CD4-positive, alpha-beta memory T cell (primary cell): ENCODE measurements around the gene RNF44. TPM values are rescaled to one million over a fixed set of nuclear protein-coding genes. Genes with fewer than 3 reads are reported as not detected.

Experiments used
- CTCF ChIA-PET: fragments of 350-600 bp; sonication (Branson Sonifier 250); formaldehyde crosslinking; loops from one replicate; lab custom pipeline; 2021; ENCODE audit warnings: inconsistent platforms; ENCODE audit not compliant: partially characterized antibody; lab: Charles Lee
- POLR2A ChIA-PET: fragments of 350-600 bp; sonication (Branson Sonifier 250); formaldehyde crosslinking; loops from one replicate; lab custom pipeline; 2021; ENCODE audit not compliant: partially characterized antibody; lab: Charles Lee
- DNase-seq, 5 donors: peaks; one replicate each; pipeline versions ENCODE4 v3.0.0 to v3.0.0-alpha.2; 2020 to 2022; ENCODE audit warnings: mixed read lengths in 1 of 5
- H3K27ac ChIP-seq: one replicate; pipeline ENCODE4 v1.7.0; 2013; ENCODE audit warnings: low read depth, low read length
- H3K27me3 ChIP-seq: 2 replicates; pipeline ENCODE4 v1.7.0; 2013; ENCODE audit warnings: mild to moderate bottlenecking, low read length, moderate library complexity; ENCODE audit not compliant: insufficient read depth
- H3K36me3 ChIP-seq: 2 replicates; pipeline ENCODE4 v1.7.0; 2013; ENCODE audit warnings: mild to moderate bottlenecking, low read length, moderate library complexity; ENCODE audit not compliant: insufficient read depth
- H3K4me1 ChIP-seq: 2 replicates; pipeline ENCODE4 v1.7.0; 2013; ENCODE audit warnings: mild to moderate bottlenecking, low read length, moderate library complexity; ENCODE audit not compliant: insufficient read depth
- H3K4me3 ChIP-seq, 2 donors: one replicate each; pipeline ENCODE4 v1.7.0; 2013; ENCODE audit warnings: low read length in 2 of 2, mild to moderate bottlenecking in 1 of 2
- H3K9me3 ChIP-seq, 2 donors: one replicate each; pipeline ENCODE4 v1.7.0; 2013; ENCODE audit warnings: low read length in 2 of 2, control low read depth in 1 of 2; ENCODE audit not compliant: control insufficient read depth in 1 of 2
- H3K27ac Mint-ChIP-seq, 7 donors: one replicate each; pipeline ENCODE4 v1.8.0; 2020 to 2021; ENCODE audit warnings: mixed read lengths in 7 of 7, mild to moderate bottlenecking in 6 of 7, inconsistent platforms in 3 of 7, moderate library complexity in 3 of 7
- H3K27me3 Mint-ChIP-seq, 2 donors: one replicate each; pipeline ENCODE4 v1.8.0; 2020 to 2021; ENCODE audit warnings: mixed read lengths in 2 of 2
- H3K36me3 Mint-ChIP-seq, 2 donors: one replicate each; pipeline ENCODE4 v1.8.0; 2020 to 2021; ENCODE audit warnings: mixed read lengths in 2 of 2, inconsistent platforms in 1 of 2, mild to moderate bottlenecking in 1 of 2
- H3K4me1 Mint-ChIP-seq, 4 donors: one replicate each; pipeline ENCODE4 v1.8.0; 2020 to 2021; ENCODE audit warnings: mixed read lengths in 4 of 4, mild to moderate bottlenecking in 1 of 4
- H3K4me3 Mint-ChIP-seq, 8 donors: one replicate each; pipeline ENCODE4 v1.8.0; 2020 to 2021; ENCODE audit warnings: mixed read lengths in 8 of 8, mild to moderate bottlenecking in 7 of 8, moderate library complexity in 6 of 8, inconsistent platforms in 3 of 8
- H3K9me3 Mint-ChIP-seq, 8 donors: one replicate each; pipeline ENCODE4 v1.8.0; 2020 to 2021; ENCODE audit warnings: mixed read lengths in 8 of 8, mild to moderate bottlenecking in 5 of 8, inconsistent platforms in 3 of 8, moderate library complexity in 1 of 8
- intact Hi-C: fragments of 100-400 bp; cut with micrococcal nuclease; formaldehyde crosslinking; loops from one replicate; pipeline ENCODE4 v1.15.1; 2023
- polyA plus RNA-seq, 2 donors: library from polyadenylated mRNA; unstranded; fragments of 300-500 nt; fragmentation: Illumina TruSeq; gene quantifications; one replicate each; pipeline ENCODE4 v1.2.3, GENCODE V29; 2021
- total RNA-seq, 2 experiments: library from RNA; stranded (reverse); gene quantifications; one replicate each; pipeline ENCODE4 v1.2.3, GENCODE V29; 2021

Gene RNF44
- total and polyA plus RNA-seq, 4 experiments from 2014 or later = 1.1 to 262 (median 127) TPM

- no peaks in the 10 kb centered on the region for H3K27me3 ChIP-seq
- H3K9me3 ChIP-seq = no peaks in the 10 kb centered on the region
- ChIA-PET CTCF (interaction anchor here (0.8 to 3.5 kb wide), 13 partner anchors 7 to 115 kb away, joined by 3 to 40 read pairs (median 5); partner anchors contain the start of genes CLTB and FAF2), POLR2A (interaction anchor here (0.9 to 18.9 kb wide), 7 partner anchors 12 to 114 kb away, joined by 3 to 533 read pairs (median 4); partner anchors contain the start of genes CDHR2, CLTB, FAF2 and RNF44)
- Mint-ChIP-seq H3K4me3 (peak overlapping the region; percentile 63 to 92 (median 80)), H3K4me1 (peaks cover 26 to 58% (median 43%) of the 10 kb centered on the region in 4 donors), H3K27me3 (no peaks in the 10 kb centered on the region), H3K27ac (peak overlapping the region in 3 of 7 donors; percentile 86 to 93 (median 88)), H3K36me3 (peaks cover 26 to 53% of the 10 kb centered on the region in 2 donors), H3K9me3 (peaks cover 0 to 3% (median 0%) of the 10 kb centered on the region in 8 donors)
- no peak for DNase-seq
- H3K4me1 ChIP-seq = peaks cover 75% of the 10 kb centered on the region
- intact Hi-C loops = no loop called here
- peak overlapping the region; percentile 44 for H3K27ac ChIP-seq
- peak overlapping the region in 1 of 2 donors; percentile 41 for H3K4me3 ChIP-seq
- peaks cover 36% of the 10 kb centered on the region for H3K36me3 ChIP-seq
Observed at GRCh38 chr5:176530393-176530982, 6.7 kb downstream of the RNF44 start.

- ChIA-PET CTCF (interaction anchor here (0.8 to 3.5 kb wide), 10 partner anchors 8 to 113 kb away, joined by 3 to 40 read pairs (median 6); partner anchors contain the start of genes CLTB and FAF2), POLR2A (interaction anchor here (0.9 to 18.9 kb wide), 7 partner anchors 11 to 114 kb away, joined by 4 to 533 read pairs (median 4); partner anchors contain the start of genes CDHR2, CLTB, FAF2 and RNF44)
- H3K27ac Mint-ChIP-seq = peak overlapping the region; percentile 77 to 94 (median 87)
- H3K9me3 Mint-ChIP-seq = peaks cover 0 to 3% (median 0%) of the 10 kb centered on the region in 8 donors
- no peak overlapping the region for H3K4me3 ChIP-seq
- intact Hi-C loops = no loop called here
- H3K27me3 ChIP-seq = no peaks in the 10 kb centered on the region
- peak overlapping the region; percentile 62 to 93 (median 74) for H3K4me3 Mint-ChIP-seq
- peak overlapping the region; percentile 50 for H3K27ac ChIP-seq
- peaks cover 23 to 51% of the 10 kb centered on the region in 2 donors for H3K36me3 Mint-ChIP-seq
- peaks cover 21 to 58% (median 41%) of the 10 kb centered on the region in 4 donors for H3K4me1 Mint-ChIP-seq
- H3K9me3 ChIP-seq = no peaks in the 10 kb centered on the region
- H3K36me3 ChIP-seq = peaks cover 35% of the 10 kb centered on the region
- no peaks in the 10 kb centered on the region for H3K27me3 Mint-ChIP-seq
- H3K4me1 ChIP-seq = peaks cover 69% of the 10 kb centered on the region
- DNase-seq = peak; percentile 76 to 84 (median 78)
Observed at GRCh38 chr5:176529741-176530141, 7.5 kb downstream of the RNF44 start.

GRCh38 chr5:176529116-176529740 is 8.0 kb downstream of the RNF44 start:
- H3K4me3 ChIP-seq = no peak overlapping the region
- H3K27me3 ChIP-seq = no peaks in the 10 kb centered on the region
- Mint-ChIP-seq H3K27me3 (no peaks in the 10 kb centered on the region), H3K9me3 (peaks cover 0 to 3% (median 0%) of the 10 kb centered on the region in 8 donors), H3K4me3 (peak overlapping the region in 7 of 8 donors; percentile 62 to 93 (median 73)), H3K4me1 (peaks cover 18 to 53% (median 36%) of the 10 kb centered on the region in 4 donors), H3K27ac (peak overlapping the region in 6 of 7 donors; percentile 77 to 94 (median 86)), H3K36me3 (peaks cover 23 to 48% of the 10 kb centered on the region in 2 donors)
- no peaks in the 10 kb centered on the region for H3K9me3 ChIP-seq
- intact Hi-C loops = no loop called here
- DNase-seq = no peak
- H3K4me1 ChIP-seq = peaks cover 64% of the 10 kb centered on the region
- H3K36me3 ChIP-seq = peaks cover 33% of the 10 kb centered on the region
- H3K27ac ChIP-seq = peak overlapping the region; percentile 50
- CTCF ChIA-PET = interaction anchor here (1.0 to 3.5 kb wide), 9 partner anchors 9 to 113 kb away, joined by 3 to 40 read pairs (median 6); partner anchors contain the start of genes CLTB and FAF2
- POLR2A ChIA-PET = interaction anchor here (0.9 to 18.9 kb wide), 7 partner anchors 11 to 113 kb away, joined by 4 to 533 read pairs (median 4); partner anchors contain the start of genes CDHR2, CLTB, FAF2 and RNF44

GRCh38 chr5:176528761-176529115 is 8.5 kb downstream of the RNF44 start:
- peak overlapping the region in 2 of 8 donors; percentile 29 to 64 for H3K4me3 Mint-ChIP-seq

GRCh38 chr5:176528301-176528700 is 8.9 kb downstream of the RNF44 start:
- Mint-ChIP-seq H3K9me3 (peaks cover 0 to 2% (median 0%) of the 10 kb centered on the region in 8 donors), H3K36me3 (peaks cover 19 to 39% of the 10 kb centered on the region in 2 donors), H3K4me1 (peaks cover 10 to 44% (median 29%) of the 10 kb centered on the region in 4 donors), H3K27me3 (no peaks in the 10 kb centered on the region), H3K27ac (peak overlapping the region in 3 of 7 donors; percentile 12 to 53 (median 25)), H3K4me3 (peak overlapping the region in 1 of 8 donors; percentile 64)
- ChIA-PET POLR2A (interaction anchor here (1.1 to 18.9 kb wide), 3 partner anchors 11 to 80 kb away, joined by 3 to 533 read pairs (median 34); partner anchors contain the start of genes CDHR2, FAF2 and RNF44), CTCF (interaction anchor here (2.2 kb wide), 1 partner anchor 19 kb away, joined by 6 read pairs; no protein-coding TSS in a partner anchor)
- no peak for DNase-seq
- Histone ChIP-seq H3K4me3 (no peak overlapping the region), H3K4me1 (peaks cover 55% of the 10 kb centered on the region), H3K36me3 (peaks cover 33% of the 10 kb centered on the region), H3K27me3 (no peaks in the 10 kb centered on the region), H3K9me3 (no peaks in the 10 kb centered on the region), H3K27ac (no peak overlapping the region)
- intact Hi-C loops = no loop called here

More at GRCh38 chr5:176528761-176529115, 8.5 kb downstream of the RNF44 start:
- H3K9me3 Mint-ChIP-seq = peaks cover 0 to 2% (median 0%) of the 10 kb centered on the region in 8 donors
- Histone ChIP-seq H3K4me1 (peaks cover 59% of the 10 kb centered on the region), H3K9me3 (no peaks in the 10 kb centered on the region), H3K27ac (no peak overlapping the region), H3K4me3 (no peak overlapping the region), H3K36me3 (peaks cover 33% of the 10 kb centered on the region), H3K27me3 (no peaks in the 10 kb centered on the region)
- no peak for DNase-seq
- H3K27me3 Mint-ChIP-seq = no peaks in the 10 kb centered on the region
- peaks cover 14 to 48% (median 33%) of the 10 kb centered on the region in 4 donors for H3K4me1 Mint-ChIP-seq
- POLR2A ChIA-PET = interaction anchor here (1.1 to 18.9 kb wide), 5 partner anchors 11 to 113 kb away, joined by 3 to 533 read pairs (median 34); partner anchors contain the start of genes CDHR2, CLTB, FAF2 and RNF44
- intact Hi-C loops = no loop called here
- H3K27ac Mint-ChIP-seq = peak overlapping the region in 1 of 7 donors; percentile 87
- peaks cover 20 to 44% of the 10 kb centered on the region in 2 donors for H3K36me3 Mint-ChIP-seq
- CTCF ChIA-PET = interaction anchor here (1.5 to 3.5 kb wide), 5 partner anchors 14 to 81 kb away, joined by 5 to 40 read pairs (median 6); partner anchors contain the start of gene FAF2

GRCh38 chr5:176527246-176528222 is 9.7 kb downstream of the RNF44 start:
- DNase-seq = no peak
- Histone ChIP-seq H3K27me3 (no peaks in the 10 kb centered on the region), H3K27ac (no peak overlapping the region), H3K4me1 (peaks cover 47% of the 10 kb centered on the region), H3K4me3 (no peak overlapping the region), H3K9me3 (no peaks in the 10 kb centered on the region), H3K36me3 (peaks cover 33% of the 10 kb centered on the region)
- POLR2A ChIA-PET = interaction anchor here (1.1 to 18.9 kb wide), 3 partner anchors 10 to 79 kb away, joined by 3 to 533 read pairs (median 34); partner anchors contain the start of genes CDHR2, FAF2 and RNF44
- Mint-ChIP-seq H3K27ac (peak overlapping the region in 3 of 7 donors; percentile 17 to 53 (median 48)), H3K4me1 (peaks cover 10 to 42% (median 27%) of the 10 kb centered on the region in 4 donors), H3K4me3 (no peak overlapping the region), H3K36me3 (peaks cover 19 to 35% of the 10 kb centered on the region in 2 donors), H3K27me3 (no peaks in the 10 kb centered on the region), H3K9me3 (peaks cover 0 to 2% (median 0%) of the 10 kb centered on the region in 8 donors)
- CTCF ChIA-PET = interaction anchor here (1.0 kb wide), 1 partner anchor 80 kb away, joined by 3 read pairs; no protein-coding TSS in a partner anchor
- intact Hi-C loops = no loop called here
